Upper lobe of left lung (tissue), 4 donors: ENCODE data around the gene CIB4.

Experiments used
- CTCF ChIP-seq, 6 experiments: fragments of 450-650 bp in 4 of 6; fragments of 200-600 bp in 2 of 6; sonication (generic) in 2 of 6; IDR thresholded peaks; one replicate each; pipeline ENCODE4 v1.5.1; 2016 to 2019; ENCODE audit warnings: antibody characterized with exemption in 6 of 6
- EP300 ChIP-seq, 4 donors: sonication (generic); formaldehyde crosslinking; IDR thresholded peaks; one replicate each; pipeline ENCODE4 v1.5.1; 2017; ENCODE audit warnings: antibody characterized with exemption in 4 of 4, control low read depth in 2 of 4

- TF ChIP-seq CTCF (IDR thresholded peaks at IDR 0.05) (no peak), EP300 (IDR thresholded peaks at IDR 0.05) (no peak)
Observed at GRCh38 chr2:26572591-26572990, 68.6 kb downstream of the CIB4 start.
